ENCODE results near the gene KCNMB1. TPM values are rescaled to one million over a fixed set of nuclear protein-coding genes. Genes with fewer than 3 reads are reported as not detected.

The KCNMB1 gene
- total RNA-seq (2016; rRNA removed; fragmentation: Illumina TruSeq; extraction: Trizol) (not detected in 2 replicates), polyA plus RNA-seq (2011; rRNA removed) (not detected in 2 replicates), polyA minus RNA-seq (2011; rRNA and poly(A)+ RNA removed; ENCODE audit: low replicate concordance) (not detected in 2 replicates), Bru-seq, nascent RNA (not detected), BruChase-seq, experiment 1, labeled RNA remaining after a 6-hour chase (percentile 7 among the genes with signal in this experiment), BruChase-seq, experiment 2, labeled RNA remaining after a 2-hour chase (not detected)
- total RNA-seq (2016; cell fraction: cytosol; rRNA removed; fragmentation: Illumina TruSeq; extraction: Trizol; ENCODE audit: low read depth): not detected in 2 replicates
- not detected in 2 replicates for total RNA-seq (2016; cell fraction: insoluble cytoplasmic fraction; rRNA removed; fragmentation: Illumina TruSeq; extraction: Trizol)
- not detected in 2 replicates for total RNA-seq (2016; cell fraction: membrane; rRNA removed; fragmentation: Illumina TruSeq; extraction: Trizol)
- total RNA-seq (2016; cell fraction: nucleus; rRNA removed; fragmentation: Illumina TruSeq; extraction: Trizol): not detected in 2 replicates
- not detected in 2 replicates for polyA plus RNA-seq (2011; cell fraction: cytosol; rRNA removed)
- polyA plus RNA-seq (2011; cell fraction: nucleus; rRNA removed): not detected in 2 replicates
- not detected in 2 replicates for polyA plus RNA-seq (2012)
- not detected in 2 replicates for polyA plus RNA-seq (2016; cell fraction: cytosol; fragmentation: Illumina TruSeq; extraction: Trizol; ENCODE audit: low read depth)
- polyA plus RNA-seq (2016; cell fraction: insoluble cytoplasmic fraction; fragmentation: Illumina TruSeq; extraction: Trizol; ENCODE audit: low read depth): not detected in 2 replicates
- not detected in 2 replicates for polyA plus RNA-seq (2016; cell fraction: membrane; fragmentation: Illumina TruSeq; extraction: Trizol; ENCODE audit: low read depth)
- not detected in 2 replicates for polyA plus RNA-seq (2016; cell fraction: nucleus; fragmentation: Illumina TruSeq; extraction: Trizol; ENCODE audit: insufficient read depth, low read depth)
- polyA minus RNA-seq (2011; cell fraction: cytosol; rRNA and poly(A)+ RNA removed): not detected in 2 replicates
- not detected in 2 replicates for polyA minus RNA-seq (2011; cell fraction: nucleus; rRNA and poly(A)+ RNA removed)
- long read RNA-seq, experiment 1: 0 reads
- long read RNA-seq, experiment 2: 0 reads

GRCh38 chr5:170388818-170389549 lies at the start of gene KCNMB1:
TSS of gene KCNMB1 (minus strand) at chr5:170389367. CDS start at chr5:170385447, 3,920 bp downstream.
- Histone ChIP-seq H3K36me3 (replicated peaks in 1 of 2; ENCODE audit: control insufficient read depth in 1 of 2, insufficient read depth in 2 of 2, low read length in 2 of 2) (no peaks in the 10 kb centered on the region), H3K4me1 (ENCODE audit: insufficient read depth, low read length) (no peaks in the 10 kb centered on the region), H3K9ac (ENCODE audit: insufficient read depth, low read depth, low read length) (no peak within 1 kb of the TSS), H3K27me3 (ENCODE audit: control insufficient read depth in 1 of 2, insufficient read depth in 2 of 2, low read length in 2 of 2) (peaks cover 0 to 25% of the 10 kb centered on the region in 2 experiments; a peak in 1 of 5 replicates), H3K27ac (ENCODE audit: extremely low read length, insufficient read depth, low read length) (no peak within 1 kb of the TSS), H3K4me3 (replicated peaks in 1 of 3; ENCODE audit: insufficient read depth in 1 of 3, low read depth in 2 of 3, low read length in 3 of 3) (no peak within 1 kb of the TSS), H2AFZ (ENCODE audit: low read length) (no peak within 1 kb of the TSS), H3K4me2 (ENCODE audit: low read depth, low read length) (no peak within 1 kb of the TSS), H3K79me2 (ENCODE audit: insufficient read depth, low read length) (no peaks in the 10 kb centered on the region), H4K20me1 (ENCODE audit: insufficient read depth, low read length) (no peaks in the 10 kb centered on the region), H3K9me3 (ENCODE audit: low read length) (no peaks in the 10 kb centered on the region)
- ChIA-PET CTCF (ENCODE audit: low intra/inter-chr PET ratio, low total read pairs) (no interaction called here), POLR2A (no interaction called here)
- DNase-seq (ENCODE audit: low spot score) (no peak), ATAC-seq (peak; percentile 28; the same call in 1 of the 3 replicates), FAIRE-seq (no peak)
- BruUV-seq (replicated peaks): no TSS peak
- intact Hi-C loops (cut with micrococcal nuclease; ENCODE audit: unreplicated experiment): no loop called here
- TF ChIP-seq TEAD3 (CRISPR knock-in tag; optimal IDR thresholded peaks at IDR 0.05; ENCODE audit: borderline replicate concordance): no peak
- TF ChIP-seq THRA (CRISPR knock-in tag; IDR thresholded peaks at IDR 0.05; ENCODE audit: borderline replicate concordance): no peak
- no peak for TF ChIP-seq ZNF749 (CRISPR knock-in tag; IDR thresholded peaks at IDR 0.05; ENCODE audit: borderline replicate concordance)
- TF ChIP-seq HDAC2 (CRISPR knock-in tag; IDR thresholded peaks at IDR 0.05): no peak
- TF ChIP-seq ZNF788 (CRISPR knock-in tag; IDR thresholded peaks at IDR 0.05; ENCODE audit: borderline replicate concordance): no peak
- no peak for TF ChIP-seq HMGXB3 (CRISPR knock-in tag; IDR thresholded peaks at IDR 0.05; ENCODE audit: borderline replicate concordance)
- no peak for TF ChIP-seq ZNF775 (CRISPR knock-in tag; IDR thresholded peaks at IDR 0.05; ENCODE audit: borderline replicate concordance)
- no peak for TF ChIP-seq SPEN (CRISPR knock-in tag; IDR thresholded peaks at IDR 0.05; ENCODE audit: low read depth)
- TF ChIP-seq KLF11 (CRISPR knock-in tag; IDR thresholded peaks at IDR 0.05): no peak
- in situ Hi-C loops (cut with HindIII; ENCODE audit: extremely low pct_ligation_motif_present, low pct_unique_long_range_greater_than_20kb): no loop called here
- 0% methylated on average over 4 of the region's 15 CpGs for WGBS (ENCODE audit: low lambda C conversion rate)
